GM19328 (cell line): ENCODE data around the gene OOSP3.
"Not testable (repeated sequence)": the region's sequence is repeated elsewhere in the genome, so short reads cannot be mapped to it uniquely, and the experiment has no call there.

Experiments
- ATAC-seq: cut with Tn5 transposase; IDR thresholded peaks from one replicate; pipeline ENCODE4 v1.9.1; 2021; ENCODE audit warnings: mild to moderate bottlenecking, moderate library complexity; ENCODE audit not compliant: unreplicated experiment

Gene OOSP3, protein sequence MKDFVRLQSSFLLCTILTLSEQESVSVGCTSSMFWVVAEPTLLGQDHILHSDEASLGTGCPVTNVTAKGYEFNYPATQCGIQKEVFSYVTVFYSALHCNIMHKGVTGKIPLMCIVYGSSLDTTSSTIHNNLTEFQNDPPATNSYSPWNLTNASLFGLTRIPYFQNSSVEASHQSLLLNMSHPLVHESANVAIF

DNA sequence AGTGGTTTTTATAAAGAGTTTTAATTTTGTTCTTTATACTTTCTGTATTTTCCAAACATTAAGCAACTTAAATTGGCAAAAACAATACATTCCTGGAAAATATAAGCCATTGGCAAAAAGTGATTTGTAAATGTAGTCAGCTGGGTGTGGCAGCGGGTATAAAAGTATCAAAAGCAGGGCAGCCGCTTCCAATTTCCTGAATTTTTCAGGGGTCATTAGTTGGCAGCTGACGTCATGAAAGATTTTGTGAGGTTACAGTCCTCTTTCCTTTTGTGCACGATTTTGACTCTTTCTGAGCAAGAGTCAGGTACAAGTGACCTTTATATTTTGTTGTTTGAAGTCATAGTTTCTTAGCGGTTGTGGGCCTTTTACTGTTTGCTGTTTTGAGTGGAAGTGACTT, at the start of gene OOSP3:
Gene OOSP3 (plus strand): TSS at position 208 of the 400 bp plus-strand sequence. CDS start 27 bp downstream, at position 235.
- no peak for ATAC-seq

DNA sequence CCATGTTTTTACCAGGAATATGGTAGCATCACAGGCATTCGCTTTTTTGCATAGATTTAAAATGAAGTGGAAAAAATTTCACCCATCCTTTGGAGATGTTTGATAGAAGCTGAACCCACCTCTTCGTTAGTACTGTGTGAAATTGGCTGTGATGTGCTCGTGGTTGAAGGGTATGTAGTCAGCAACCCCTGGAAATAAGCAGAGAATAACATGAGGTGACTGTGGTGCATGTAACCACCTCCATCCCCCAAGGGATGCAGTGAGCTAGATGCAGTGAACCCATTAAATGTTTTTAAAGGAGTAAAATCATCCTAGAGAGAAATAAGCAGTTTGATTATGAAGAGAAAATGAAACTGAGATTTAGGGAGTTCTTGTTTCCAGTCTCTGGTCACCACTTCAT, 49.2 kb upstream of the OOSP3 start:
- no peak for ATAC-seq

DNA sequence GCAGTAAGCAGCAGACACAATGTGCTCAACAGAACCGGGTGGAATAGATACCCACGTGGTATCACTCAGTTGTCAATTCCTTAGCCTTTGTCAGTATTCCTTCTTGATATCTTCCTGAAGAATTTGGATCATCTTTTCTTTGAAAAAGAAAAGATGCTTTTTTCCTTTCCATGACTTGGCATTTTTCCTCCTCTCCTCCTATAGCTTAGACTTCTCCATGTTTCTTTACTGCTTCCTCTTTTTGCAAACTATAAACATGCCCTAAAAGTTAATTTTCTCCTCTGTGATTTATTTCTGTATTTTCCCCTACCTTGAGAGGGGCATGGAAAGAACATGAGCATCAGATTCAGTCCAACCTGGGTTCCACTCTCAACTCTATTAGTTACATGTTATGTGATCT, 45.0 kb upstream of the OOSP3 start:
- no peak for ATAC-seq

DNA sequence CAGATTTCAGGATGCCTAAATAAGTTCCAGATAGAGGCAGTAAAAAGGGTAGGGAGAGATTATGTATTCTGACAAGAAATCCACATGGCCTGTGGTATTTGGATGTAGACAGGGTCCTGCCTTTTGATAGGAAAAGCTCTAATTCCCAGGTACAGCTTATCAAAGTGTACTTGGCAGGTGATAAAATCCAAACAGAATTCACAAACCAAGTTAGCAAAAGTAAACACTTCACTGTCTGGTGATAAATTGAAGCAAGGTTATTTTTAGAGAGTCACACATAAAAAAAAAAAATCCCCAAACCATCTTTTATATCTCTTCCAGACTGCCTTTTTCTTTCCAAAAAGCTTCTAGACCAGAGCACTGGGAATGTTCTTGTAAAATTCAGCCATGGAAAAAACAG, 39.0 kb upstream of the OOSP3 start:
- ATAC-seq, result no peak

DNA sequence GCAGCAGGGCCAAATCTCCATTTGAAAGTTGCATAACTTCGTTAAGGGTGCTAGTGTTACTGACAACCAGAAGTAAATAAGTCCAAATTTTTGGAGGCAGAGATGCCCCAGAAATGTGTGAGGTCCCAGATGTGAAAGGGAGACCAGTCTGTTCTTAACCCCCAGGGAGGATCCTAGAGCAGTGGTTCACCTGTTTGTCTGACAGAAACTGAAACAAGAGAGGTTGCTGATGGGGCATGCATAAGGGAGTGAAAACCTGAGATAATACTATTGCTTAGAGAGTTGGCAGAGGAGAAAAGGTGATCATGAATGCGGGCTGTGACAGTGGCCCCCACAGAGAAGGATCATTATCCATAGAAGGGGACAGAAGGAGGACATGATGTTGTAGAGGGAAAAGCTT, 37.1 kb upstream of the OOSP3 start:
- ATAC-seq, result no peak

DNA sequence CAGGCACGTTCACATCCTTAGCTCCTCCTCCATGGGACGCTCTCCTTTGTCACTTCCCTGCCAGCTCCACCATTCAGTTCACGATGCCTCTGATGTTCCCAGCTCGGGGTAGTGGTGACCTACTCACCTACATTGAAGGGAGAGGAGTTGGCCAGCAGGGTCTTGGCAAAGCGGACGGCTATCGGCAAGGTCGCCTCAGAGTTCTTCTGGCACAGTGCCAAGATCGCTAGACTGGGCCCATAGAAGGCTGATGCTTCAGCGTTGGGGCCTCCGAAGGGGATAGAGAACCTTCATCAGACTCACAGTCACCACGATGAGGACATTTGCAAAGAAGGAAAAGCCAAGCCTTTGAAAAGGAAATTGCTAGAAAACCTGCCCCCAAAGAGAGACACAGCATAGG, 36.3 kb upstream of the OOSP3 start:
- no peak for ATAC-seq

DNA sequence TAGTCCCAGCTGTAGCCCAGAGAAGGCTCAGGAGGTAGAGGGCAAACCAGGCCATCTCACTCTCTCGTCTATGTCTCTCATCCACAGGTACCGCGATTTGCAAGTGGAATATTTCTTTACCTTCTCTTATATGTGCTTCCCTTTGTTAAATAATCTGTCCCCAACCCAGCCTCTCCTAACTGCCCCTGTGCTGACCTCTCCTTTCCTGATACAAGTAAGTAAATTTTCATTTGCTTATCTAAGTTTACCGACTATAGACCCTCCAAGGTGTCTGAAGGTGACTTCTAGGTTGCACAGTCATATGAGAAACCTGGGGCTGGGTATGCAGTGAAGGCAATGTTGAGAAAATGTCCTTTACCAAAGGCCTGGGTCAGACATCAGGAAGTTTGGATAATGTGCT, 33.2 kb upstream of the OOSP3 start, which contains the start of gene CBLIF:
Gene CBLIF (minus strand): TSS at position 101 of the 400 bp plus-strand sequence. CDS start 46 bp downstream, at position 55.
- ATAC-seq, result no peak

DNA sequence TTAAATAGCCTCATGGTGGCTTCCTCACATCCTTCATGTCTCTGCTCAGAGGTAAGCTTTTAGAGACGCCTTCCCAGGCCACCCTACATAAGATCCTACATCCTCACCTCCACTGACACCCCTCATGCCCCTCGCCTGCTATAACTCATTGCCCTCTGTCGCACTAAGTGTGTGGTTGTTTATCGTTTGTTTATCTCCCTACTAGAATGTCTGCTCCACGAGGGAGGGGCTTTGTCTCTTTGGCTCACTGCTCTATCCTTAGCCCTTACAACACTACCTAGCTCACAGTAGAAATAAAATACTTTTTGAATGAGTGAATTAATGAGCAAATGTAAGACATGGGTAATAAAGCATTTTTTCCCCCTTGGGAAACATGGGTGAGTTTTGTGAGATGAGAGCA, 32.0 kb upstream of the OOSP3 start:
- ATAC-seq, result no peak

DNA sequence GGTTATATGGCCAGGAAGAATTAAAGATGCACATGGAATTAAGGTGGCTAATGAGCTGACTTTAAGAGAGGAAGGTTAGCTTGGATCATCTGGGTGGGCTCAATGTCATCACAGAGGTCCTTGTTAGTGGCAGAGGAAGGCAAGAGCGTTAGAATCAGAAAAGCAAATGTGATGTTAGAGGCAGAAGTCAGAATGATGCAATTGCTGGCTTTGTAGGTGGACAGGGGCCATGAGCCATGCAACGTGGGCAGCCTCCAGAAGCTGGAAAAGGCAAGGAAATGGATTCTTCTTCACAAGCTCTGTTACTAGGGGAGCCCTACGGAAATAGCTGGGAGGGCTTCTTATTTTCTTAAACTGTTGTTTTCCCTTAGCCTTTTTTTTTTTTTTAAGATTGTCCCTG, 31.0 kb upstream of the OOSP3 start:
- no peak for ATAC-seq

DNA sequence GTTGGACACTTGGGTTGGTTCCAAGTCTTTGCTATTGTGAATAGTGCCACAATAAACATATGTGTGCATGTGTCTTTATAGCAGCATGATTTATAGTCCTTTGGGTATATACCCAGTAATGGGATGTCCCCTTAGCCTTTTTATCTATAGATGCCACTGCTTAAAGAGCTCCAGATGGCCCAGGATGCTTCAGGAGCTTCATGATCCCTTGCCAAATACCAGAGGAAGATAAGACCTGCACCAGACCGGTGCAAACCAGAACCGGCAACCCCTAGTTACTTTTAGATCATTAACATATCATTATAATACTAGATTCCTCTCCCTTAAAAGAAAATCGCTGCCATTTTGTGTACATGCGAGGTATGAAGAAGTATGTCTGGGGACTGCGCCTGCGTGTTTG, 30.1 kb upstream of the OOSP3 start:
- ATAC-seq, result not testable (repeated sequence)

DNA sequence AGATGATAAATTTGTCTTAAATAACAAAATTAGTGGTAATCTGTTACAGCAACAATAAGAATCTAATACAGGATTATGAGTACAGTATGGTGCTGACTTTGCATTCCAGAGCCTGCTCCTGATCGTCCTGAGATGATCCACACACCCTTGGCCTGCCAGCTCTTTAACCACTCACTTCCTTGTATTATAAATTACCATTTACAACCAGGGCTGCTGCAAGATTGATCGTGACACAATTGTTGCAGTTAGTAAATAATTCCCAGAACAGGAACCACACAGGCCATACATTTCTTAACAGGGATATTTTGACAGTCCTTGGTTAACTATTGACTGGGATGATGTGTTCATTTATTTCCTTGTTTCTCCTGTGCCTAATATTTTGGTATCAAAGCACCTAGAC, 29.5 kb upstream of the OOSP3 start:
- no peak for ATAC-seq

DNA sequence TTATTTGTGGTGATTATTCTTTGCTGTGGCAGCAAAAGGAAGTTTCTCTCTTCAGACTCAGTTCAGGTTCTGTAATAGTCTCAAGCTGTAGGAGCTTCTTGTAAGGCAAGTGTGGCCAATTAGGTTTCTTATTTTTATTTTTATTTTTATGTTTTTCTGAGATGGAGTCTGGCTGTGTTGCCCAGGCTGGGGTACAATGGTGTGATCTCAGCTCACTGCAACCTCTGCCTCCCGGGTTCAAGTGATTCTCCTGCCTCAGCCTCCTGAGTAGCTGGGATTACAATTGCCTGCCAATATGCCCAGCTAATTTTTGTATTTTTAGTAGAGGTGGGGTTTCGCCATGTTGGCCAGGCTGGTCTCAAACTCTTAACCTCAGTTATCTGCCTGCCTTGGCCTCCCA, 29.0 kb upstream of the OOSP3 start:
- not testable (repeated sequence) for ATAC-seq

DNA sequence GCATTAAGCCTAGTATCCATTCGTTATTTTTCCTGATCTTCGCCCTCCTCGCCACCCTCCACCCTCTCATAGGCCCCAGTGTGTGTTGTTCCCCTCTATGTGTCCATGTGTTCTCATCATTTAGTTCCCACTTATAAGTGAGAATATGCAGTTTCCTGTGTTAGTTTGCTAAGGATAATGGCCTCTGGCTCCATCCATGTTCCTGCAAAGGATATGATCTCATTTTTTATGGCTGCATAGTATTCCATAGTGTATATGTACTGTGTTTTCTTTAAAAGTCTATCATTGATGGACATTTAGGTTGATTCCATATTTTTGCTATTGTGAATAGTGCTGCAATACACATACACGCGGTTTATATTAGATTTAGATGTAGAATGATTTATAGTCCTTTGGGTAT, 27.2 kb upstream of the OOSP3 start:
- not testable (repeated sequence) for ATAC-seq

DNA sequence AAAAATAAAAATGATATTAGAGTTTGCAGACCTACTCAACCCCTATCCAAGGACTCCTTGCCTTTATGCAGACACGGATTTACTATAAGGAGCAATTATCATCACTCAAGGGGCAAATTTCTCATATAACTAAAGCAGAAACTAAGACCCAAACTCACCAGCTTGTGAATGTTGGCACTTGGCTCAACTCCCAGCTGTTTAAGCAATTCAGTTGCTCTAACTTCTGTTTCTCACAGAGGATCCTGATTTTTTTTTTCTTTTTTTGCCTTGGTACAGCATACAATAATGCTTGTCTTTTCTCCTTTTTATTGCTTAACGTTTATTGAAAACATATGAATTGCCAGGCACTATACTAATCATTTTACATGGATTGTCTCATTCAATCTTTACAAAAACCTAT, 23.7 kb upstream of the OOSP3 start:
- no peak for ATAC-seq

DNA sequence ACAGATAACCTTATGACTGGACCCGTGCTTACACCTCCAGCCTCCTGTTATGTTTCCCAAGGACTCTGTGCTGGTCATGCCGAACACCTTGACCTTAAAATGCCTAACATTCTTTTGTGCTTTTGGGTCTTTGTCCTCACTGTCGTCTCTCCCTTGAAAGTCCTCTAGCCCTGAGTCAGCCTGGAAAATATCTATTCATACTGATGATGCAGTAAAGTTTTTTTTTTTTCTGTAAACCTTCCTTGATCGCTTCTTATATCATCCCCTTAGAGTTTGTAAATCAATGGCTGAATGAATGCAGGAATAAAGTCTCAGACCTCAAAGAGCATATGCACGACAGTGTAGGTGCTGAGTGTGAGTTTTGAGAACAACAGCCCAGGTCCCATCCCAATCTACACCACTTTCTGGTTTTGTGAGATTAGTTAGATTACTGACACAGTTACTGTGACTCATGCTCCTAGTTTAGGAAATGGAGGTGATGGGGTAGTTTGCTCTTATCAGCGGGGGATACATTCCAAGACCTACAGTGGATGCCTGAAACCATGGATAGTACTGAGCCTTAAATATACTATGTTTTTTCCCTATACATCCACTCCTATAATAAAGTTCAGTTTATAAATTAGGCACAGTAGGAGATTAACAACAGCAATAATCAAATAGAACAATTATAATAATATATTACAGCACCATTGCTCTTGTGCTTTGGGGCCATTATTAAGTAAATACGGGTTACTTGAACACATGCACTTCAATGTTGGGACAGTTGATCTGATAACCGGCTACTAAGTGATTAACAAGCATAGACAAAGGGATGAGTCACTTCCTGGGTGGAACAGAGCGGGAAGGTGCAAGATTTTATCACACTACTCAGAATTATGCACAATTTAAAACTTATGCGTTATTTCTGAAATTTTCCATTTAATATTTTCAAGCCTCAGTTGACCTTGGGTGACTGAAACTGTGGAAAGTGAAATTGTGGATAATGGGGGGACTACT, 20.8 kb upstream of the OOSP3 start:
- ATAC-seq, result no peak

DNA sequence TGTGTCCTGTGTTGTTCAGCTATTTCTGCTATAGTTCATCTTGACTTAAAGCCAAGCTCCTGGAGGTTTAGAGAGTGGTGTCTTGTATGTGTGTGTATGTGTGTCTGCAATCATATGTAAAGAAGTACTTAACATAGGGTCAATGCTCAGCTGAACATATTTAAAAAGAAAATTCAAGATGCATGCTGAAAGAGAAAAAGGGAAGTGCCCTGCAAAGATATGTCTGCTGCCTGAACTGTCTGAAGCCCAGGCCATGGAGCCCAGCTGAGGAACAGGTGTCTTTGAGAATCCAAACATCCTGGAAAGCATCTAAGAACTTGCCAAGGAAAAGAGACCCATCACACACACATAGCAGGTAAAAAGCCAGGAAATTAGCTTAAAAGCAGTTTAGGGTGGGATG, 18.9 kb upstream of the OOSP3 start:
- no peak for ATAC-seq

DNA sequence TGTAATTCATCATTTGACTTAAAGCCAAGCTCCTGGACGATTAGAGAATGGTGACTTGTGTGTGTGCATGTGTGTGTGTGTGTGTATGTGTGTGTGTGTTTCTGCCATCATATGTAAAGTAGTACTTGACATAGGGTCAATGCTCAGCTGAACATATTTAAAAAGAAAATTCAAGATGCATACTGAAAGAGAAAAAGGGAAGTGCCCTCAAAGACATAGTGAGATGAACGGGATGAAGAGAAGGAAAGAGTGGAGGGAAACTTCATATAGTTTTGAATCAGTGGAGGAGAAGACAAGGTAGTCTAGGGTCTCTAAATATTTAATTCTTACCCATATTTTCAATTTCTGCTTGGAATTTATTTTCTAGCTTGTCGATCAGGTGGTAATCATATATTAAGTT, 16.3 kb upstream of the OOSP3 start:
- no peak for ATAC-seq

DNA sequence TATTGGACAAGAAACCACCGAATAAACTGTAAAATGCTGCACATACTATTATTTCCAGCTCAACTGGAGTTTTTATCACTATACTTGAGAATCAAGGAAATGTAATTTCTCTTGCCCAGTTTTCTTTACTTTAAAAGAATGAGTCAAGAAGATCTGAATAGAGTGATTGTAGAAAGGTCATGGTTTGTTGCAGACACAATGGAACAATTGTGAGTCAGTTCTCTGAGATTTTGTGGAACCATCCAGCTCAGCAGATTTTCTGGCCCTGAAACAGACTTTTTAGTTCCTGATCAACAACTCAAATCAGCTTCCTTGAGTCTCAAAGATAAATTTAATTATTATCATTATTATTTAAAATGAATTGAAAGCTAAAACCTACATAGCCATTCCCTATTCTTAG, 13.6 kb upstream of the OOSP3 start:
- no peak for ATAC-seq

DNA sequence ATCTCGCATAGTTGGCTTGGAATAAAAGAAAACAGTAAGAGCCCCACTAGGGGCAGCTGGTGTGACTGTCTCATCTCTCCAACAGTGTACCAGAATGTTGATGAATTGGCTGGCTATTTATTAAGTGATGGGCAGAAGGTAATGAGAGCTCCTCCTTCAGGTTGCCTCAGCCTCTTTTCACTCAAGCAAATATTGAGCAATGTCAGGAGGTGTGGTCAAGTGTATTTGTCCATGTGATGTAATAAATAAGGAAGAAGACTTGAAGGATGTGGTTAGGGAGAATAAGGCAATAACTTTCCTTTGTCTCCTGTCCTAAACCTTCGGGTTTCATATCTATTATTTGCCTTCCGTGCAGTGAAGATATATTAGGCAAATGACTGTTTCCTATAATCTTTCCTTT, 12.2 kb upstream of the OOSP3 start, which contains the start of gene TCN1:
Gene TCN1 (minus strand): TSS at position 91 of the 400 bp plus-strand sequence. CDS start 17 bp downstream, at position 74.
- ATAC-seq, result no peak

DNA sequence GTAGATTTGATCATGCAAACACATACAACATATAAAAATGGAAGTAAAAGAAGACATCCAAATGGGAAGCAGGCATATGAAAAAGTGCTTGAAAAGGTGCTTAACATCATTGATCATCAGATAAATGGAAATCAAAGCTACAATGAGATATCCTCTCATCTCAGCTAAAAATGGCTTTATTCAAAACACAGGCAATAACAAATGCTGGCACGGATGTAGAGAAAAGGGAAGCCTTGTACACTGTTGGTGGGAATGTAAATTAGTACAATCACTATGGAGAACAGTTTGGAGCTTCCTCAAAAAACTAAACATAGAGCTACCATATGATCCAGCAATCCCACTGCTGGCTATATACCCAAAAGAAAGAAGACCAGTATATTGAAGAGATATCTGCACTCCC, 11.7 kb upstream of the OOSP3 start:
- no peak for ATAC-seq

DNA sequence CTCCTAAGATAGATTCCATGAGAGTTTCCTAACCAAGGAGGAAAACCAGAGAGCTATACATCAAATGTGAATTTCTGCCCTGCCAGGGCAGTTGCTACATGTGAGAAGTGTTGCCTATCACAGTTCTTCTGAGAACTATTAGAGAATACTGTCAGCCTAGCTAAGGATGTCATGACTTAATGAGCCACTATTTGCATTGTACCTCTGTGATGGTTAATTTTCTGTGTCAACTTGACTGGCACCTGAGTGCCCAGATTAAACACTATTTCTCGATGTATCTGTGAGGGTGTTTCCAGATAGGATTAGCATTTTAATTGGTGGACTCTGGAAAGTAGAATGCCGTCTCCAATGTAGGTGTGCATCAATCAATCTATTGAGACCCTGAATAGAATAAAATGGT, 10.6 kb upstream of the OOSP3 start:
- ATAC-seq, result no peak

DNA sequence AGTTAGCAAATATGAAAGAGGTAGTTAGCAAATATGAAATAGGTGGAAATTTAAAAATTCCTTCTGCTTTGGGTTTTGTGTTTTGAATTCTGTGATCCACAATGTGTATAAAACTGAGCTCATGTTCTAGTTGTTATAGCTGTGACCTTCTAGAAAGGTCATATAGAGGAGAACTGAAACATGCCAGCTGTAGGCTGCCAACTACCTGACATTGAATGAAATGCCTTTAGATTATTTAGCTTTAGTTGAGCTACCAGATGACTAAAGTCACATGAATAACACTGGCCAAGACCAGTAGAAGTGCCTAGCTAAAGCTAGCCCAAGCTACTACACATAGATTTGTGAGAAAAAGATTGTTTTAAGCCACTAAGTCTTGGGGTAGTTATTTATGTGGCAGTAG, 6.5 kb upstream of the OOSP3 start:
- ATAC-seq, result no peak
